Measurements from ENCODE around the gene SNIP1.
"Not testable (repeated sequence)": the region's sequence is repeated elsewhere in the genome, so short reads cannot be mapped to it uniquely, and the experiment has no call there.

The SNIP1 gene

DNA sequence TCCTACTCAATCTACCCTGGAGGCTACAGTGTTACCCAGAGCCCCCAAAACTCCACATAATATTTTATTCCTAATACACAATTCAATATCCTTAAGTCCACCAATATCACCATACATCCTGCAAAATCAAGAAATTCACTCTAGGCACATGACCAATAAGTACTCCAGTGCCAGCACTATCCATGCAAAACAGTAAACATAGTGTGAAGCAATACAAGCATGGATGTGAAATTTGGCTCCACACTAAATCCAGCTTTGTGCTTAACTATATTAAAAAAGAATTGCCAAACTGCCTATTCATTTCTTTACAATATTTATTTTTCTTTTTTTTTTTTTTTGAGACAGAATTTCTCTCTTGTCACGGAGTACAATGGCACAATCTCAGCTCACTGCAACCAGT is 36.5 kb downstream of the SNIP1 start:
- TF ChIP-seq TAF1 (IDR thresholded peaks at IDR 0.05; ENCODE audit: borderline replicate concordance, low read depth, low read length) = no peak
- no peak for TF ChIP-seq POLR2AphosphoS5 (IDR thresholded peaks at IDR 0.05; ENCODE audit: low read depth, low read length)
- TF ChIP-seq POLR2A (IDR thresholded peaks at IDR 0.05; ENCODE audit: low read depth, low read length) = no peak
- FAIRE-seq (no peak), DNase-seq (ENCODE audit: insufficient read length) (no peak)

DNA sequence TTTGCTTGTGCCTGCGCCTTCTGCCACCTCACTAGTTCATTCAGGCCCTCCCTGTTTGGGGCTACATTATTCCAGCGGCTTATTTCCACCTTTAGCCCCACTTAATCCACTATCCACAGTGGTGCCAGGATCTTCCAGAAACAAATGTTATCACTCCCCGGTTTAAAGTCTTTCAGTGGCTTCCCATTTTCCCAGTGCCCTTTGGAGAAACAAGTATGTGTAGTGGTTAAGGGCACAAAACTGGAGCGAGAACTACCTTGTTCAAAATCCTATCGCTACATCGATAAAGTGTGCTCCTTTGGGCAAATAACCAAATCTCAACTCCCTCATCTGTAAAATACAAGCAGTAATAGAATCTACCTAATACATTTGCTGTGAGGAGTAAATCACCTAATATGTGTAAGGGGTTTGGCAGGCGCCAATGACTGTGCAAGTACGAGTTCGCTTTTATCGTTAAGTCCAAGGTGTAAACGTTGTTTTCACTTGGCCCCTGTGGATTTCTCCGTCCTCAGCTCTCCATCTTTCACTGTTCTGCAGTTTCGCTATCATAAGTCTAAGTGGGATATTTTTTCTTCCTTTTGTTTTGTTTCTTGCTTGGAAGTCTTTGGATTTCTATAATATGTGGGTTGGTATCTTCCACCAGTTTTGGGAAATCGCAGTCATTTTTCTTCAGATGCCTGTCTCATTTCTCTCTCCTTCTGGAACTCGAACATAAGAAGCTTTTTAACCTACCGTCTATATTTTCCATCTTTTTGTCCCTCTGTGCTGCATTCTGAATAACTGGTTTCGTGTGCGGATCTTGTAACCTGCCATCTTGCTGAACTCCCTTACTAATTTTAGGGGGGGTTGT is 38.7 kb downstream of the SNIP1 start:
- no peak for TF ChIP-seq TAF1 (IDR thresholded peaks at IDR 0.05; ENCODE audit: borderline replicate concordance, low read depth, low read length)
- TF ChIP-seq POLR2AphosphoS5 (IDR thresholded peaks at IDR 0.05; ENCODE audit: low read depth, low read length) = no peak
- no peak for TF ChIP-seq POLR2A (IDR thresholded peaks at IDR 0.05; ENCODE audit: low read depth, low read length)
- FAIRE-seq (no peak), DNase-seq (ENCODE audit: insufficient read length) (no peak)

DNA sequence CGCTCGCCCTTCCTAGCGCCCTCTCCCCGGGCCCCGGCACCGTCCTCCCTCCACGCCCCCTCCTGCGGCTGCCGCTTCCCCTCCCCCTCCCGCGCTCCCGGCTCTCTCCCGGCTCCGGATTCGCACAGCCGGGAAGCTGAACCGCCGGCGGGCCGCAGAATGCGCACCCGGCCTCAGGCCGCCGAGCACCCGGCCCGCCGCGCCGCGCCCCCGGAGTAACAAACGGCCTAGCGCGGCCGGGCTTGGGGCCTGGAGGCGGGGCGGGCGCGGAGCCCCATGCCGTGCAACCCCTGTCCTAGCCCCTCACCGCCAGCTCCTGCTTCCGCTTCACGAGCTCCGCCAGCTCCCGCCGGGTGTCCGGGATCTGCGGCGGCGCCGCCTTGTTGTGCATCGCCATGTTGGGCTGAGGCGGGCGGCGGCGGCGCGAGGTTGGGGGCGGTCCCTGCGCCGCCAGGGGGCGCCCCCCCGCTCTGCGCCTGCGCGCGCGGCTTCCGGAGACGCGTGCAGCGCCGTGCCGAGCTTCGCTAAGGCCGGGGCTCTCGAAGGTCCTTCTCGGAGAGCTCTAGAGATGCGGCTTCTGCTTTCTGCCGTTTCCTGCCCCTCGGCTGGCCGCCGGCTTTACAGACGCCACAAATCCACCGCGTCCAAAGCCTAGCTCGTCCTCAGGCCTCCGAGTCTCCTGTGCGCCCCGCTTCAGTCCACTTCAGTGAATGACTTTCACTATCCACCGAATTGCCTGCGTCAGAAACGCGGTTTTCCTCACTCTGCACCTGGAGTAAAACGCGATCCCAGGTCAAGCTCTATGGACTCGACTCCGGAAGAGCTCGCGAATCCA is 39.5 kb downstream of the SNIP1 start, which contains the start of gene MEAF6:
Gene MEAF6 (minus strand): TSS at position 417 of the 835 bp plus-strand sequence. CDS start 20 bp downstream, at position 397.
- FAIRE-seq = peak; percentile 69
- DNase-seq (ENCODE audit: insufficient read length) = peak; percentile 87
- TF ChIP-seq POLR2AphosphoS5 (IDR thresholded peaks at IDR 0.05; ENCODE audit: low read depth, low read length) (peak; percentile 60), POLR2A (IDR thresholded peaks at IDR 0.05; ENCODE audit: low read depth, low read length) (peak; percentile 73), TAF1 (IDR thresholded peaks at IDR 0.05; ENCODE audit: borderline replicate concordance, low read depth, low read length) (0 out of 2 replicates have a peak, but pooled peaks have one; percentile 42)

DNA sequence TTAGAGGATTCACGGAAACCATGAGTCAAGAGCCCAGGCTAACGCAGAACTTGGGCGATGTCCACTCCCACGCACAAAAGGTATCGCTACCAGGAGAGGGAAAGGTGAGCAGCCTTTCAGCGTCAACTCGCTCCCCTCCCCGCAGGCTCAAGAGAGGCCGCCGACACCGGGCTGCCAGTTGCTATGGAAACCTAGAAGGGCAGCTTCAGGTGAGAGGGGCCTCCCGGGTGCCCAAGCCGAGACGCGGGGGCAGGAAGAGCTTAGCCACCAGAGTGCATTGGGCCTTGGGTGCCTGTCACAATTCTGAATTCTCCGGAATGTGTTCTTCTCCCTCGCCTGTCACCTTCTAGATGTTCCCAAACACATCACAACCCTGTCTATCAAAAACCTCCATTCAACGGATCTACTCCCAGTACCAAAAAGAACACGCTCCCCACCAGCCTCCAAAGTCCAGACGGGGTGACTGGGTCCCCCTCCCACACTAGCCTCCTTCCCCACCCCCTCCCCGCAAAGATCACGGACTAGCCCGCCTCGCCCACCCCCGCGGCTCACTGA is 40.2 kb downstream of the SNIP1 start:
- DNase-seq (ENCODE audit: insufficient read length) = peak; percentile 38
- no peak for FAIRE-seq
- TF ChIP-seq POLR2AphosphoS5 (IDR thresholded peaks at IDR 0.05; ENCODE audit: low read depth, low read length) (no peak), POLR2A (IDR thresholded peaks at IDR 0.05; ENCODE audit: low read depth, low read length) (no peak), TAF1 (IDR thresholded peaks at IDR 0.05; ENCODE audit: borderline replicate concordance, low read depth, low read length) (no peak)

DNA sequence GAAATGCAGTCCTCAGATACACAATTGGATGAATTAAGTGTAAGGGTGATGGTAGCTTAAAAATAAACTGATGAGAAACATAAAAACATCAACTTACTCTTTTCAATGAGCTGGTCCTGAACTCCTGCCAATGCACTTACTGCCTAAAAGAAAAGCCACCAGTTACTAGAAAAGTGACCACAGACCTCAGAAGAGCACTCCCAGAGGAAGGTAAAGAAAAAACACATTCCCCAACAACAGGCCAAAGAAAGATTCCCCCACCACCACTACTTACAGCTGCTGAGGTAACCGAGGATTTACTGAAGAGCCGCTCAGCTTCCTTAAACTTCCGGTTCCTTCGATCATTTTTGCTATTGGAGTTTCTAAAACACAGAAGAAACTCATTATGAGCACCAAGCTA is 44.9 kb downstream of the SNIP1 start:
- DNase-seq (ENCODE audit: insufficient read length) (no peak), FAIRE-seq (no peak)
- TF ChIP-seq POLR2A (IDR thresholded peaks at IDR 0.05; ENCODE audit: low read depth, low read length) = no peak
- no peak for TF ChIP-seq POLR2AphosphoS5 (IDR thresholded peaks at IDR 0.05; ENCODE audit: low read depth, low read length)
- no peak for TF ChIP-seq TAF1 (IDR thresholded peaks at IDR 0.05; ENCODE audit: borderline replicate concordance, low read depth, low read length)

DNA sequence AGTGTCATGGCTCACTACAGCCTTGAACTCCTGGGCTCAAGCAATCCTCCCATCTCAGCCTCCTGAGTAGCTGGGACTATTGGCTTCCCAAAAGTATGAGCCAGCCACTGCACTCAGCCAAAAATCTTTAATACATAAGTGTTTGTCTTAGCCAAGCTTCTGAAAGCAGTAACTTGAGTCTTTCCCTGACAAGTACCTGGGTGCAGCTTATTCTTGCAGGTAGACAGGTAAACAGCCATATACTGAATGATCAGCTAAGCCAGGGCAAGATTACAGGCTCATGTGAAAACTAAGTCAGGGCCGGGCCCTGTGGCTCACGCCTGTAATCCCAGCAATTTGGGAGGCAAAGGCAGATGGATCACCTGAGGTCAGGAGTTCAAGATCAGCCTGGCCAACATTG is 47.4 kb downstream of the SNIP1 start:
- DNase-seq (ENCODE audit: insufficient read length) = no peak
- no peak for FAIRE-seq
- TF ChIP-seq POLR2A (IDR thresholded peaks at IDR 0.05; ENCODE audit: low read depth, low read length) = no peak
- no peak for TF ChIP-seq TAF1 (IDR thresholded peaks at IDR 0.05; ENCODE audit: borderline replicate concordance, low read depth, low read length)
- TF ChIP-seq POLR2AphosphoS5 (IDR thresholded peaks at IDR 0.05; ENCODE audit: low read depth, low read length) = no peak

DNA sequence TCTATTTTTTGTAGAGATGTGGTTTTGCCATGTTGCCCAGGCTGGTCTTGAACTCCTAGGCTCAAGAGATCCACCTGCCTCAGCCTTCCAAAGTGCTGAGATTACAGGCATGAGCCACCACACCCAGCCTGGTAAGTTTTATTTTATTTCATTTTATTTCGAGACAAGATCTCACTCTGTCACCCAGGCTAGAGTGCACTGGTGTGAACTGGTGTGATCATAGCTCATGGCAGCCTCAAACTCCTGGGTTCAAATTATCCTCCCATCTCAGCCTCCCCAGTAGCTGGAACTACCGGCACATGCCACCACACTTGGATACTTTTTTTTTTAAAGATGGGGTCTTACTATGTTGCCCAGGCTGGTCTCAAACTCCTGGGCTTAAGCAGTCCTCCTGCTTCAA is 51.3 kb downstream of the SNIP1 start:
- not testable (repeated sequence) for DNase-seq (ENCODE audit: insufficient read length); FAIRE-seq

DNA sequence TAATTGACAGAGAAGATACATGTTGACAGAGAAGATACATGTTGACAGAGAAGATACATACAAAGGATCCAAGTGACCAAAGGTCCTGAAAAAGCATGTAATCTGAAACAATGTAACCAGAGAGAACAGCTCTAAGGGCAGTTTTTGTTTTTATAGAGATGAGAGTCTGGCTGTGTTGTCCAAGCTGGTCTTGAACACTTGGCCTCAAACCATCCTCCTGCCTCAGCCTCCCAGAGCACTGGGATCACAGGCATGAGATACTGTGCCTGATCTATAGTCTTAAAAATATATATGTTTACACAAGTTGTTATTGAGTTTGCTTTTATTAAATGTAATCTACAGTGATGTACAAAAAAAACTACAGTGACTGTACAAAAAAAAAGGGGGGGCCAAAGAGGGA is 52.0 kb downstream of the SNIP1 start:
- FAIRE-seq (no peak), DNase-seq (ENCODE audit: insufficient read length) (no peak)
- TF ChIP-seq POLR2A (IDR thresholded peaks at IDR 0.05; ENCODE audit: low read depth, low read length) = no peak
- no peak for TF ChIP-seq TAF1 (IDR thresholded peaks at IDR 0.05; ENCODE audit: borderline replicate concordance, low read depth, low read length)
- no peak for TF ChIP-seq POLR2AphosphoS5 (IDR thresholded peaks at IDR 0.05; ENCODE audit: low read depth, low read length)

DNA sequence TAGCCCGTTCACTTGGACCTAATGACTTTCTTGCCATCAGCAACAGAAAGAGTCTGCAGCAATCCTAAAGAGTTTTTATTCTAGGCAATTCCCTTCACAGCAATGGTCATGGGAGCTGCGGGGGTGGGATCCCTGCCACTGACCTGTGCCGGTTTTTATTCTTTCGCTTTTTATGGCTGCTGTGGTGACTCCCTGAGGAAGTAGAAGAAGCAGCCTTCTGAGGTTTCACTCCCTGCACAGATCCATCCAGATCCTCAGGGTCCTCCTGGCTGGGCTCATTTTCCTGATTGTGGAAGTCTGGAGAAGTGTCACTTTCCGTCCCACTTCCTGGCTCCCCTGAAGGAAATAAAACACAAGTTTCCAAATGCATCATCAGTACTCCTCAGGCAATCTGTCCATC is 52.4 kb downstream of the SNIP1 start:
- DNase-seq (ENCODE audit: insufficient read length) = no peak
- no peak for TF ChIP-seq POLR2A (IDR thresholded peaks at IDR 0.05; ENCODE audit: low read depth, low read length)
- TF ChIP-seq TAF1 (IDR thresholded peaks at IDR 0.05; ENCODE audit: borderline replicate concordance, low read depth, low read length) = no peak
- no peak for TF ChIP-seq POLR2AphosphoS5 (IDR thresholded peaks at IDR 0.05; ENCODE audit: low read depth, low read length)
- FAIRE-seq = no peak

DNA sequence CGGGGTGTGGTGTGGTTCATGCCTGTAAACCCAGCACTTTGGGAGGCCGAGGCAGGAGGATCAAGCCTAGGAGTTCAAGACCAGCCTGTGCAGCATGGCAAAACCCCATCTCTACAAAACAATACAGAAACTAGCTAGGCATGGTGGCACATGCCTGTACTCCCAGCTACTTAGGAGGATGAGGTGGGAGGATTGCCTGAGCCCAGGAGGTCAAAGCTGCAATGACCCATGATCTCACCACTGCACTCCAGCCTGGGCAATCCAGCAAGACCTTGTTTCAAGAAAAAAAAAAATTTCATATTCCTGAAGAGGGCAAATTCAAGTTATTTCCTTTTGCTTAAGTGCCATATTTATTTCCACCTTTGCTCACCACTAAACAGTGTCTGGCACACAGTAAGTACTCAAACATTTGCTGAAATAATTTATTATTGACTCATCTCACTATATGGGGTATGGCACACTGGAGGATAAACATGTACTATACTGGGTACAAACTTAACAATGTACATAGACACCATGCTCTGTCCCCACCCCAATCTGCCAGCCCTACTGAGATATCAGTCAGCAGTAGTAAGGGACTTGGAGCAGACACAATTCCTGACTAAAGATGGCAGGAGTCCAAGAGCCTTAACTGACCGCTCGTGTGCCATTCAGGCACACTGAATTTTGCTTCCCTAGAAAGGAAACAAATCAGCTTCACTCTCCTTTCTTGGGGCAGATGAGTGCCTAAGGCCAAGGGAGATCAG is 55.0 kb downstream of the SNIP1 start:
- FAIRE-seq (no peak), DNase-seq (ENCODE audit: insufficient read length) (no peak)
- TF ChIP-seq POLR2A (IDR thresholded peaks at IDR 0.05; ENCODE audit: low read depth, low read length) (no peak), TAF1 (IDR thresholded peaks at IDR 0.05; ENCODE audit: borderline replicate concordance, low read depth, low read length) (no peak), POLR2AphosphoS5 (IDR thresholded peaks at IDR 0.05; ENCODE audit: low read depth, low read length) (no peak)

DNA sequence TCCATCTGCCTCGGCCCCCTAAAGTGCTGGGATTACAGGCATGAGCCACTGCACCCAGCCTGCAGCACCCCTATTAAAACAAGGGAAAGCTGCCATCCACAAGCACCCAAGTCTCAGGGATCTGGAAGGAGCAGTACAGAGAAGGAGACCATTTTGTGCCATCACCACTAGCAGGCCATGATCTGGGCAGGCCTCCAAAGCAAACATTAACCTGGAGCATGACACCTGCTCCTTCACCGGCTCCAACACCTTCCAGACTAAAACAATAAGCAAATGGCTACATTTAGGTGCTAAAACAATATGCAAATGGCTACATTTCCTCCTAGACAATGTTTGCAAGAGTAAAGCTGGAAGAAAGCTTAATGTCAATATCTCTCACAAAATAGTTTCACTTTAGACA is 56.3 kb downstream of the SNIP1 start:
- FAIRE-seq (no peak), DNase-seq (ENCODE audit: insufficient read length) (no peak)
- TF ChIP-seq TAF1 (IDR thresholded peaks at IDR 0.05; ENCODE audit: borderline replicate concordance, low read depth, low read length) = no peak
- TF ChIP-seq POLR2A (IDR thresholded peaks at IDR 0.05; ENCODE audit: low read depth, low read length) = no peak
- no peak for TF ChIP-seq POLR2AphosphoS5 (IDR thresholded peaks at IDR 0.05; ENCODE audit: low read depth, low read length)
